HG02763 (cell line): ENCODE data around the gene B3GALNT1.

Source experiments
- ATAC-seq: cut with Tn5 transposase; IDR thresholded peaks from one replicate; pipeline ENCODE4 v1.9.1; 2021; ENCODE audit warnings: mild to moderate bottlenecking, moderate library complexity; ENCODE audit not compliant: unreplicated experiment

B3GALNT1 gene

GRCh38 chr3:161104561-161105551, at the start of gene B3GALNT1:
Gene B3GALNT1 (minus strand): TSS chr3:161105349. CDS start chr3:161086754, 18,595 bp downstream.
- peak; percentile 74 for ATAC-seq

- ATAC-seq = no peak
These were observed 48.3 kb upstream of the B3GALNT1 start for GRCh38 chr3:161153480-161153879.

- ATAC-seq = no peak
These were observed 44.9 kb upstream of the B3GALNT1 start for GRCh38 chr3:161150001-161150525.

- no peak for ATAC-seq
These were observed 44.4 kb upstream of the B3GALNT1 start for GRCh38 chr3:161149529-161149928.

- no peak for ATAC-seq
These were observed 43.8 kb upstream of the B3GALNT1 start for GRCh38 chr3:161148832-161149475.

- no peak for ATAC-seq
These were observed 37.3 kb upstream of the B3GALNT1 start for GRCh38 chr3:161142486-161142885.

GRCh38 chr3:161139686-161140085, 34.5 kb upstream of the B3GALNT1 start:
- ATAC-seq = no peak

- no peak for ATAC-seq
These were observed 32.1 kb upstream of the B3GALNT1 start for GRCh38 chr3:161137260-161137659.

GRCh38 chr3:161132391-161132790, 27.2 kb upstream of the B3GALNT1 start:
- no peak for ATAC-seq

GRCh38 chr3:161126495-161126894, 21.3 kb upstream of the B3GALNT1 start:
- ATAC-seq = no peak

GRCh38 chr3:161117646-161118045, 12.5 kb upstream of the B3GALNT1 start:
- no peak for ATAC-seq

GRCh38 chr3:161108840-161109239, 3.7 kb upstream of the B3GALNT1 start:
- no peak for ATAC-seq

GRCh38 chr3:161107311-161107710, 2.2 kb upstream of the B3GALNT1 start:
- ATAC-seq = no peak

- no peak for ATAC-seq
These were observed 1.3 kb downstream of the B3GALNT1 start for GRCh38 chr3:161103776-161104385.

GRCh38 chr3:161101609-161102008, 3.5 kb downstream of the B3GALNT1 start:
- no peak for ATAC-seq

- no peak for ATAC-seq
These were observed 4.2 kb downstream of the B3GALNT1 start for GRCh38 chr3:161100994-161101393.

- ATAC-seq = no peak
These were observed 8.3 kb downstream of the B3GALNT1 start for GRCh38 chr3:161096771-161097367.

- no peak for ATAC-seq
These were observed 11.3 kb downstream of the B3GALNT1 start for GRCh38 chr3:161093895-161094294.

GRCh38 chr3:161084277-161084676, 20.9 kb downstream of the B3GALNT1 start:
- no peak for ATAC-seq

GRCh38 chr3:161083131-161083530, 22.0 kb downstream of the B3GALNT1 start:
- ATAC-seq = no peak

- ATAC-seq = peak; percentile 14
These were observed 23.1 kb downstream of the B3GALNT1 start for GRCh38 chr3:161082063-161082462.
